GM21529 (cell line): ENCODE measurements around the gene AZIN2.

Experiments
- ATAC-seq: cut with Tn5 transposase; IDR thresholded peaks from one replicate; pipeline ENCODE4 v1.9.1; 2021; ENCODE audit not compliant: unreplicated experiment

Gene AZIN2

DNA sequence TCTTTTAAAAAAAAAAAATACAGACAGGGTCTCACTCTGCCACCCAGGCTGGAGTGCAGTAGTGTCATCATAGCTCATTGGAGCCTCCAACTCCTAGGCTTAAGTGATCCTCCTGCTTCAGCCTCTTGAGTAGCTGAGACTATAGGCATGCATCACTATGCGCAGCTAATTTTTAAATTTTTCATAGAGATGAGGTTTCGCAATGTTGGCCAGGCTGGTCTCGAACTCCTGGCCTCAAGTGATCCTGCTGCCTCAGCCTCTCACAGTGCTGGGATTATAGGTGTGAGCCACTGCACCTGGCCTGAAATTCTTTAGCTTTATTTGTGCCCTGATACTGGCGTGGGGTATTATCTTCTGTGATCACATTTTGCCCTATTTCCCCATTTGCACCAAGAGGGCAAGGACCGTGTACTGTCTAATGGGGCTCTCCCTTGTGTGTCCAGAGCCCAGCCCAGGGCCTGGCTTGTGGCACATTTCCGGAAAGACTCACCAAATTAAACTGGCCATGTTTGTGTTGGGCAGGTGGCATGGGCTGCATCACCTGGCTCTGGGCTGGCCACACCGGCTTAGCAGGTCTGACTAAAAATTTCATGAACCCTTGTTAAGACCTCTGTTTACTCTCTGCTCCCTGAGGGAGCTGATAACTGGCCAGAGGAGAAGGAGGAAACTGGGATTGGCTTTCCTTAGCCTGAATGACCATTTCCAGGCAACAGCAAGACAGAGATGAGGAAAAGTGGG, 68.7 kb downstream of the AZIN2 start:
- no peak for ATAC-seq

DNA sequence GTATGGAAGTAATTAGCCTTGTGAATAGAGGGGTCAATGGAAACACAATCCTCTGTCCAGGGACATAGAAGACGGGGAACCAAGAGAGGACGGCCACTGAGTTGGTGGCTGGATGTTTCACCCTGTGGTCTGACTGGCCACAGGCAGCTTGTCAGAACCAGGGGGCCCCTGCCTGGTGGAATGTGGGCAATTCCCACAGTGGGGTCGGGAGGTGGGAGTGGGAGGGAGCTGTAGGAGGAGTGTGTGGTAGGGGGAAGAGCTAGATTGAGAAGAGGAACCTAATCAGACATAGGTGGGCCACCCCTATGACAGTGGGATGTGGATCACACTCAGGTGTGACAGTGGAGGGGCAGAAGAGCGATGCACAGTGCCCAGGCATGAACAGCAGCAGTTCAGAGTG, 69.6 kb downstream of the AZIN2 start:
- ATAC-seq: no peak

DNA sequence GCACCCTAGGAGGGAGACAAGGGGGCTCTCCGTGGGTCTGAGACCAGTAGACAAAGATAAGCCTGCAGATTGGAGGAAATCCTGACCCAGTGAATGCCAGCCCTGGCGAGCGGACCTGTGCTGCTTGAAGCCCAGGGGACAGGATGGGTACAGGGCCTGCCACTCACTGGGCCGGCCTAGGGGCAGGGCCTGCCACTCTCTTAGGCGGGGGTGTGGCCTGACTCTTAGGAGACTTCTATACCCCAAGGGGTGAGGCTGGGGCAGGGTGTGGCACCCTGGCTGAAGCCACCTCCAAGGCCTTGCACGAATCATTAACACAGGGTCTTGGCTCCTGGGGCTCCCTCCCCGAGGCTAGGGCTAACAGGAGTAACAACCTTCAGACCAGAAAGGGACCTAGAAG, 70.2 kb downstream of the AZIN2 start:
- no peak for ATAC-seq

DNA sequence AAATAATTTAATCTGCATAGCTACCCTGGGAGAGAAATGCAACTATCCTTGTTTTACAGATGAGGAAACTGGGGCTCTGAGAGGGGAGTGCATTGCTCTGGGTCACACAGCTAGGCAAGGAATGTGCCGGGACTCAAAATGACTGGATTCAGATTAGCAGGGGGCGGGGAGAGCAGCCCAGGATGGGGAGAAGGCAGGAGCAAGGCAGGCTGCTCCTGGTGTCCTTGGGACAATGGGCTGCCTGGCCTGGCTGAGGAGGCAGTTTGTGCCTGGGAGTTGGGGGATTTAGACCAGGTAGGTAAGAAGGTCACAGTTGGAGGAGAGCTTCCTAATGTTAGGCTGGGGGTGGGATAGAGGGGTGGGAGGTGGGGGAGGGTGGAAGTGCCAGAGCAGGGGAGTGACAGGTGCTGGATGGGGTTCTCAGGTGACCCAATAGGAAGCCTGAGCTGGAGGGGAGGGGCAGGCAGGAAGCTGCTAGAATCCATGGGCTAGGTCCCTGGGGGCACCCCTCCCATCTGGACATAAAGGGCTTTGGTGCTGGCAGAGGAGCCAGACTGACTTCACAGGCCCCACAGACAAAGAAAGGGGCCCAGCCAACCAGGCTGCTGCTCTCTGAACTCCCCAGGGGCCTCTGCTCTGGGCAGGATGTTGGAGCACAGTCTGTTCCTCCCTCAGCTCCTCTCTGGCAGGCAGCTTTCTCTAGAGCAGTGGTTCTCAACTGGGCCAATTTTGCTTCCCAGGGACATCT, 71.9 kb downstream of the AZIN2 start:
- ATAC-seq: no peak

DNA sequence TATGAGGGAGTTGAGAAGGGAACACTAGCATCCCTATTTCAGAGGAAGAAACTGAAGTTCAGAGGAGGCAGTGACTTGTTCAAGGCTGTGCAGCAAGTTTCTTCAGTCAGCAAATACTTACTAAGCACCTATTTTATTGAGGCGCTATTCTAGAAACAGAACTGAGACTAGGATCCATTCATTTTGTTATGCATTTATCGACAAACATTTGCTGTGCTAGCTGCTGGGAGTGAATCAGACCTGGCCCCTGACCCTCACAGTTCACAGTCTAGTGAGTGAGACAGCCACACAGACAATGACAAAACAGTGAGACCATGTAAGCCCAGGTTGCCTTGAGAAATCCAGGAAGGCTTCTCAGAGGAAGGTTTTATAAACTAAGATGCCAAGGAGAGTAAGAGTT, 72.7 kb downstream of the AZIN2 start:
- no peak for ATAC-seq

DNA sequence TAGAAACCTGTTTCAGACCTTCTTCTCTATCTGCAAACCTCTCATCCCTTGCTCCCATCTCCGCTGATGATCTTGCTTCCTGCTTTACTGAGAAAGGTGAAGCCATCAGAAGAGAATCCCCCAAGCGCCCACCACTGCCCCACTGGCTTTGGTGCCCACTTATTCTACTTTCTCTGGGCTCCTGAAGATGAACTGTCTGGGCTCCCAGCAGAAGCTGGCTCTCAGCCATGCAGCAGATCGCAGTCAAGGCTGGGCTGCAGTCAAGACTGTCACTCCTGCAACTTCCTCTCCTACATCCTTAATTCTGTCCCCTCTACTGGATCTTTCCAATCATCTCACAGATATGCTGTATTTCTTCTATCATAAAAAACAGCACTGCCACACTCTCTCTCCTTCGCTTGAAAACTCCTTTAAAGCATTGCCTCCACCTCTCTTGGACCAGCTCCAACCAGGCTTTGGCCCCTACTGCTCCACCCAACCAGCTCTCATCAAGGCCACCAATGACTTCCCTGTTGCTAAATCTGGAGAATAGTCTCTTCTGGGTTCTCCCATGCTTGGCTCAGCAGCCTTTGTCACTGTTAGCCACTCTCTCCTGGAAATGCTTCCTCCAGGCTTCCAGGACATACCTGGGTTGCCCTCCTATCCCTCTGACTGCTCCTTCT, 75.1 kb downstream of the AZIN2 start:
- ATAC-seq: no peak

DNA sequence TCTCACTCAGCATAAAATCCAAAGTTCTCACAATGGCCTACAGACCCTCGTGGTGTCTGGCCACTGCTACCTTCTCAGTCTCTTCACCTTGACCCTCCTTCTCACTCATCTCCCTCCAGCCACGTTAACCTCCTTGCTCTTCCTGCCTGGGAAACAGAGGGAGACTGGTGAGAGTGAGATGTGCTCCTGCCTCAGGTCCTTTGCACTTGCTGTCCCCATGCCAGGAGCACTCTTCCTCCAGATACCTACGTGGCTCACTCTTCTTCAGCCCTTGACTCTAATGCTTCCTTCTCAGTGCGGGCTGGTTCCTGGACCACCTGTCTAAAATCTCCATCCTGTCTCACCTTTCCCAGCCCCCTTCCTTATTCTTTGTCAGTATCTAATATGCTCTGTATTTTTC, 76.2 kb downstream of the AZIN2 start:
- no peak for ATAC-seq

DNA sequence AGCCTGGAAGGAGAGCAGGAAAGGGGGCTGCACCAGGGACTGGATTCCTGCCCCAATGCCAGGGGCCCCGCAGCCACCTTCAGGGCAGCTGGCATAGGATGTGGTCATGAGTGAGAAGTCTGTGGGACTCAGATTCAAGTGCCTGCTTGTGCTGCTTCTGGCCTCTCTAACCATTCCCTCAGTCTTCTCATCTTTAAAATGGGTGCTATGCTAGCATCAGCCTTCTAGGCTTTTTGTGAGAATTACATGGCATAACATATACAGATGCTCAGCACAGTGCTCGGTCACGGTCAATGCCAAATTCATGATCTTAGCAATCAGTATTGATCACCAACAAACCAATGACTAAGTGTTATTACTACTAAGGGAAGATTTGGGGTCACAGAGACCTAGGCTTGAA, 77.4 kb downstream of the AZIN2 start:
- ATAC-seq: no peak

DNA sequence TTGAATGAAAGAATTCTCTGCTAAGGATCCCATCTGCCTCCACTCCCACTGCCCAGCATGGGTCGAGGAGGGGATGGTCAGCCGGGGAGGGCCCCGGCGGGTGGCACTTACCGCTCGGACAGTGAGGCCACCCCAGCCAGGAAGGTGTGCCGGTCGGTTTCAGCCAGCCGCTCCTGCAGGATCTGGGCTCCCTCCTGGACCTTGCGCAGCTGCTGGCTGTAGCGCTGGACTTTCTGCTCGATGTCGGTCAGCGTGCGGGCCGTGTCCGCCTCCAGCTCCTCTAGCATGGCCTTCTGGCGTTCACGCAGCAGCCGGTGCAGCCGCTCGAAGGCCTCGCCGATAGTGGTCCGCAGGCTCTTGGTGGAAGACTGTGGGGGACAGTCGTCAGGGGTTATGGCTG, 78.6 kb downstream of the AZIN2 start:
- ATAC-seq: no peak

DNA sequence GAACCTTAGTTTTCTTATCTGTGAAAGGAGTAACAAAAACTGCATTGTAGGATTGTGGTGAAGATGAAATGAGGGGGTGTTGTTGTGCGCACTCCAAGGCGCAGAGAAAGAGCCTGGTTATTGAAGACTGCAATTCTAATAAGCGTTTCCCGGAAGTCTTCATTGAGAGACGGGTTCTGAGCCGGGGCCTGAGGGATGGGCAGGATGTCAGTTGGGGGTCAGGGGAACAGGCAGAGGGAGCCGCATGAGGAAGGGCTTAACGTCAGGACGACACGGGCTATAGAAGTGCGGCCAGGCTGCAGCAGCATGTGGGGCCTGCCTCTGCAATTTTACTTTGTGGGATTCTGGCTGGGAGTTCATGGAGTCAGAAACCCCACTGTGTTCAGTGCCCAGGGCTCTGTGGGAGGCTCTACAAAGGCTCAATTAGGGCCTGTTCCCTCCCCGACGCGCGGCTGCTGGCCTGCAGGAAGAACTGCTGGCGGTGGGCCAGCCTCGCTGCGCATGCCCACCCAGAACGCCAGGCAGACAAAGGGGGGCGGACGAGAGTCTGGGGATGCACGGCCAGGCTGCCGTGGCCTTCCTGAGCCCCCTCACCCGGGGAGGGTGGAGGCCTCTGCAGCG, 80.2 kb downstream of the AZIN2 start:
- ATAC-seq: no peak

DNA sequence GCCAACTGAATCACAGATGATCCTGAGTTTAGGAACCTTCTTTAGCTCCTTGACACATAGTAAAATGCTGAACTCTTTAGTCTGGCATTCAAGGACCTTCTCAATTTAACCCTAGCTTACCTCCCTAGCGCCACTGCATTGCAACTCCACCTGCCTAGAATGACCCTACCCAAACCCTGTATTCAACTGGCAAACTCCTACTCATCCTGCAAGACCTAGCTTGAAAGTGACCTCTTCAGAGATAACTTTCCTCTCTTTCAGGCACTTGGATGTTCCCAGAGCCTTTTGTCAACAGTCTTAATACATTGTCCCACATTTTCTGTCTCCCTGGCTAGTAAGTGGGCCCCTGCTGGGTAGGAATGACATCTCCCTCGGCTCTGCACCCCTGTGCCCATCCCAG, 81.2 kb downstream of the AZIN2 start:
- ATAC-seq: no peak

DNA sequence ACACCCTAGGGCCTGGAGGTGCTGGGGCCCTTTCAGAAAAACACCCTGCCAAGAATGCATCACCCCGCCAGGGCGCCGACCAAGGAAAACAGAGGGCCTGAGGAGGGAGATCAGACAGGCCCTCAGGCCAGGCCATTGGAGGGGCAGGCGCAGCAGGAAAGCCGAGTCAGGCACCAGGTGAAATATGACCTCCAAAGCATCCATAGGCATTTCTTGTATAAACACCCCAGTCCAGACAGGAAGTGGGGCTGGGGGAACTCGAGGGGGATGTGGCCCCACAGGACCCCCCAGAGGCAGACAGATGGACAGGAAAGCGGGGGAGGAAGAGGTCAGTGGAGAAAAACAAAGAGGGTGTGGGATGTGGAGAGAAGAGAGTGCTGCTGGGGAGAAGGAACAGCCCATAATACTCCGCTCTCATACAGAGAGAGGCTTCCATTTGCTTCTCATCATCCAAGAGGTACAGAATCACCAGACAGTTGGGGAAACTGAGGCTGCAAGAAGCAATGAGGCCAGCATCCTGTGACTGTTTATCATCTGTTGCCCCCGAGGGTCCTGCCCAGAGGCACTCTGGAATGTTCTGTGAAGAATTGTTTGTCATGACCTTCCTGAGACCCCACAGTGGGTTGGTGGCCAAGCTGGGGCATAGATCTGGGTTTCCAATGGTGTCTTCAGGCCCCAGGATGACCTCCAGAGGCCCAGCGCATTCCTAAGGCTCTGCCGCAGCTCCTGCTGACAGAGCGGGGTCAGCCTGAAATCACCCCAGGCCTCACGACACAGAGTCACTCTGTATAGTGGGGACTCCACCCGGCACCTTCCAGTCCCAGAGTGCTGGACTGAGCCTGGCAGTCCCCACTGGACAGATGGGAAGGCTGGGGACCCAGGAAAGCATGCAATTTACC, 82.9 kb downstream of the AZIN2 start:
- ATAC-seq: no peak

DNA sequence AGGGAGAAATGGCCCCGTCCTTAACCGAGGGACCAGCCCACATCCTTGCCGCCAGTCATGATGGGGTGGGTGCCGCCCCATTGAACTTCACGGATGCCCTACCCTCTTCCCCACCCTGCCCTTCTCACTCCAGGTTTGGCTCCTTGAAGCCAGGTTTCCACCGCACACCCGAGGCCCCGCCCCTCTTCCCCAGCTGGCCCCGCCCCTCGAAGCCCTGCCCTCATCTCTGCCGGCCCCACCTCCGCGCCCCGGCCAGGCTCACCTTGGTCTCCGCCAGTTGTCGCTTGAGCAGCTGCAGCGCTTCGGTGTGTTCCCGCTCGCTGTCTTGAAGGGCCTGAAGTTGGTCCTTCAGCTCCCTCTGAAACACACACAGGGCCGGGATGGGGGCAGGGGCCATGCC, 84.3 kb downstream of the AZIN2 start:
- ATAC-seq: no peak

DNA sequence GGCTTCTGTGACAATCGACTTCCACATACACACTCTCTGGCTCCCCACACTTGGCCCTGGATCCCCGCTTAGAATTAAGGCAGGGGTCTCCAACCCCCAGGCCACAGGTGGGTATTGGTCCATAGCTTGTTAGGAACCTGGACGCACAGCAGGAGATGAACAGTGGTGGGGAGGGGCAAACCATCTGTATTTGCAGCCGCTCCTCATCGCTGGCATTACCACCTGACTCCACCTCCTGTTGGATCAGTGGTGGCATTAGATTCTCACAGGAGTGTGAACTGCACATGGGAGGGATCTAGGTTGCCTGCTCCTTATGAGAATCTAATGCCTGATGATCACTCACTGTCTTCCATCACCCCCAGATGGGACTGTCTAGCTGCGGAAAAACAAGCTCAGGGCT, 84.9 kb downstream of the AZIN2 start:
- ATAC-seq: no peak

DNA sequence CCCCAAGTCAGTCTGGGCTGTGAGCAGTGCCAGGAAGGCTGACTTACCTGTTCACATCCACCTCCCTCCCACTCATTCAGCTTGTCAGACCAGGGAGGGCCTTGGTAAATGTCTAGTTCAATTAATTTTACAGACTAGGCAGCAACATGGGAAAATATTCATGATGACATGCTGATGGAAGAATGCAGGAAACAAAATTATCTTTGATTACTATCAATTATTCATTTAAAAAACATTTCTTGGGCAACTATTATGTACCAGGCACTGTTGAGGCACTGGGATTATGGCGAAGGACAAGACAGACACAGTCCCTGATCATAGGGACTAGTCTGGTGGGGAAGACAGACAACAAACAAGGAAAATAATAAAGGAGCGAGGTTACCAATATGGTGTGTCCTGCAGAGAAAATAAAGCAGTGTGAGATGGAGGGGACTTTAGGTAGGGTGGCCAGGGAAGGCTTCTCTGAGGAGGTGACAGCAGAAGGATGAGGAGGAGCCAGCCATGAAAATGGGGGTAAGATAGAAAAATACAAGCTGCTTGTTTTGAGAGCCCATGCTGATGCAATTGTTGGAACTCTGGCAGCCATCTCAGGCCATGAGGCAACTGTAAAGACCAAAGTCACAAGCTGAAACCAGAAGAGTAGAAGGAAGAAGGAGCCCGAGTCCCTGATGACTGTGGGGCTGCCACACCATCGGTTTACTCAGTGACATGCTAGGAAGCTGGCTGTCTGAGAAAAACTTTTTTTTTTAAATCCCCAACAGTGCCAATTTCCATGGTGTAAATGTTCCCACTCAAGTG, 86.9 kb downstream of the AZIN2 start:
- ATAC-seq: no peak

DNA sequence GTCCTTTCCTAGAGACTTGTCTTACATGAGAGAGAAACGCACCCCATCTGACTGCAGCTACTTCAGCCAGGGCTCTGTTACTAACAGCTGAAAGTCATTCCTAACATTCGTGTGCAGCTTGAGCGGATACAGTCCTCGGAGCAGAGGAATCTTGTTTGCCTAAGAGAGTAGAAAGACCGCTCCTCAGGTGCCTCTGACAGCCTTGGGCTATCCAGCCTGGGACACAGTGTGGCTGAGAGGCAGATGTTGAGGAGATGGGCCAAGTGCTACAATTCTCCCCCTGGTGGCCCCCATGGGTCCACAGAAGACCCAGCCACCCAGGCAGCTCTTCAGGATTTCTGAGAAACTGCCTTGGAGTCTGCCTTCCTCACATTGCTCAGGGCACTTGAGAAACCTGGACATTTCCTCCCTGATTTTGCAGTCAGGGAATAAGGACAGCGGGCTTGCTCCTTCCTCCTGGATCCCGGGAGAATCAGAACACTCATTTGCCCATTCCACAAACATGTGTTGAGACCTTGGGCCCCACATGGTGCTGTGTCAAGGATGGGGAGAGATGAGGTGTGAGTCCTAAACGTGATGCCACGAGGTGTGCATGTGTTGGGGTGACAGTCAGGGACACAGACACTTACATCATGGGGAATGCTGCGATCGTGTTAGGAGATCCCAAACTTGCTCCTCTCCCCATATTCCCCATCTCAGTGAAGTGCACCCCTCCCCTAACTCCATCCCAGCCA, 87.8 kb downstream of the AZIN2 start:
- ATAC-seq: no peak

DNA sequence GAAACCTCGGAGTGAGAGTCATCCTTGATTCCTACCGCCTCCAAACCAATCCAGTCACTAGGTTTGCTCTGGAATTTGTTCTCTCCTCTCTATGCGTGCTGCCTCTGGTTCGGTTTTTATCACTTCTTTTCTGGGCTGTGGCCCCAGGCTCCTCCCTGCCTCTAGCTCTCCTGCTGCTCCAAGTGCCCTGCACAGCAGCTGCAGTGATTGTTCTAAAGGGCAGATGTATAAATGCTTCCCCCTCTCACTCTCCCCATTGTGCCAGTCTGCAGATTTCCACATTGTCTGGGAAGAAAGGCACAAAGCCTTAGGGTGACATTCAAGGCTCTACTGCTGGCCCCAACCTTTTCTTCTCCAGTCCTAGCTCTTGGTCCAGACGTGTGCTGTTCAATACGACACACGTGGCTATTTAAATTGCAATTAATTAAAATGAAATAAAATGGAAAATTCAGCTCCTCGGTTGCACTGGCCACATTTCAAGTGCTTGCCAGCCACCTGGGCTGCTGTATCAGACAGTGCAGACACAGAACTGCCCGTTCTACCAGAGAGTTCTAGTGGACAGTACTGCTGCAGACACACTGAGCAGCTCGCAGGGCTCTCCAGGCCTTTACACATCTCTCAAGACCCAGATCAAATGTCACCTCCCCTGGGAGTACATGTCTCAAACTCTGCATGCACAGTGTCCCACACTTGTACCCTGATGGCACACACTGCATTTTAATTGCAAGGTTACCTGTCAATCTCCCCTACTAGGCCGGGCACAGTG, 88.5 kb downstream of the AZIN2 start:
- ATAC-seq: no peak
